KMS-11 (cell line): ENCODE measurements around the gene RSBN1.

Experiments
- H2AFZ ChIP-seq: fragments of 200-600 bp; sonication (generic); 2 replicates; pipeline ENCODE4 v1.6.1; 2016; ENCODE audit warnings: antibody characterized with exemption, mixed run types, low read depth
- H3K27ac ChIP-seq: fragments of 200-600 bp; sonication (generic); 2 replicates; pipeline ENCODE4 v1.6.1; 2016; ENCODE audit warnings: mild to moderate bottlenecking, mixed run types
- H3K27me3 ChIP-seq: fragments of 200-600 bp; sonication (generic); 2 replicates; pipeline ENCODE4 v1.6.1; 2017; ENCODE audit warnings: mild to moderate bottlenecking, low read depth, mixed run types, moderate library complexity; ENCODE audit not compliant: insufficient read depth
- H3K36me3 ChIP-seq: fragments of 200-600 bp; sonication (generic); 2 replicates; pipeline ENCODE4 v1.6.1; 2017; ENCODE audit warnings: mild to moderate bottlenecking, mixed run types; ENCODE audit not compliant: insufficient read depth
- H3K4me1 ChIP-seq: fragments of 200-600 bp; sonication (generic); 2 replicates; pipeline ENCODE4 v1.6.1; 2016; ENCODE audit warnings: mild to moderate bottlenecking, low read depth, mixed run types; ENCODE audit not compliant: poor library complexity, severe bottlenecking
- H3K4me2 ChIP-seq: fragments of 200-600 bp; sonication (generic); 2 replicates; pipeline ENCODE4 v1.7.0; 2016; ENCODE audit warnings: mild to moderate bottlenecking, mixed run types
- H3K4me3 ChIP-seq: fragments of 200-600 bp; sonication (generic); IDR thresholded peaks from 2 replicates; pipeline ENCODE4 v1.6.1; 2017; ENCODE audit warnings: low read depth, low read length, mixed read lengths; ENCODE audit not compliant: insufficient read depth
- H3K79me2 ChIP-seq: fragments of 200-600 bp; sonication (generic); 2 replicates; pipeline ENCODE4 v1.6.1; 2016; ENCODE audit warnings: low read depth, mixed run types; ENCODE audit not compliant: insufficient read depth
- H3K9ac ChIP-seq: fragments of 200-600 bp; sonication (generic); 2 replicates; pipeline ENCODE4 v1.6.1; 2016; ENCODE audit warnings: mild to moderate bottlenecking, mixed run types
- H4K20me1 ChIP-seq: fragments of 200-600 bp; sonication (generic); 2 replicates; pipeline ENCODE4 v1.6.1; 2016; ENCODE audit warnings: mild to moderate bottlenecking, mixed run types; ENCODE audit not compliant: insufficient read depth
- CTCF ChIP-seq: fragments of 200-600 bp; sonication (generic); conservative IDR thresholded peaks from 2 replicates; pipeline ENCODE4 v1.6.1; 2017; ENCODE audit warnings: low read depth, mild to moderate bottlenecking, antibody characterized with exemption, low read length, moderate library complexity, mixed read lengths

The RSBN1 gene

GRCh38 chr1:113779542-113779941 is 32.7 kb downstream of the RSBN1 start:
- H3K27me3 ChIP-seq: no peaks in the 10 kb centered on the region
- no peak overlapping the region for H2AFZ ChIP-seq
- H3K4me1 ChIP-seq: peaks cover 61% of the 10 kb centered on the region
- H3K36me3 ChIP-seq: no peaks in the 10 kb centered on the region
- no peak overlapping the region for H3K4me3 ChIP-seq
- peak overlapping the region; percentile 76; the same call in 1 of the 2 replicates for H3K4me2 ChIP-seq
- no peaks in the 10 kb centered on the region; the same call in 1 of the 2 replicates for H3K79me2 ChIP-seq
- TF ChIP-seq CTCF: no peak
- no peak overlapping the region for H3K9ac ChIP-seq
- 0 out of 2 replicates have a peak, but pooled peaks cover 5% of the 10 kb centered on the region for H4K20me1 ChIP-seq
- no peak overlapping the region for H3K27ac ChIP-seq

GRCh38 chr1:113777561-113777960 is 34.7 kb downstream of the RSBN1 start:
- peaks cover 41% of the 10 kb centered on the region for H3K4me1 ChIP-seq
- no peak for TF ChIP-seq CTCF
- no peaks in the 10 kb centered on the region for H3K27me3 ChIP-seq
- no peaks in the 10 kb centered on the region for H3K36me3 ChIP-seq
- no peak overlapping the region for H3K27ac ChIP-seq
- no peaks in the 10 kb centered on the region; the same call in 1 of the 2 replicates for H3K79me2 ChIP-seq
- H4K20me1 ChIP-seq: 0 out of 2 replicates have a peak, but pooled peaks cover 5% of the 10 kb centered on the region
- H2AFZ ChIP-seq: no peak overlapping the region
- no peak overlapping the region for H3K4me3 ChIP-seq
- H3K4me2 ChIP-seq: no peak overlapping the region
- no peak overlapping the region for H3K9ac ChIP-seq

- Histone ChIP-seq H3K4me2 (no peak overlapping the region), H3K27me3 (no peaks in the 10 kb centered on the region), H3K9ac (no peak overlapping the region), H3K4me3 (no peak overlapping the region), H2AFZ (no peak overlapping the region), H3K27ac (no peak overlapping the region), H3K79me2 (no peaks in the 10 kb centered on the region; the same call in 1 of the 2 replicates), H3K36me3 (no peaks in the 10 kb centered on the region), H4K20me1 (no peaks in the 10 kb centered on the region), H3K4me1 (peaks cover 54% of the 10 kb centered on the region)
- TF ChIP-seq CTCF: no peak
Observed at GRCh38 chr1:113770031-113770430, 42.2 kb downstream of the RSBN1 start.

GRCh38 chr1:113769601-113769970 is 42.7 kb downstream of the RSBN1 start:
- H2AFZ ChIP-seq: no peak overlapping the region
- TF ChIP-seq CTCF: no peak
- no peak overlapping the region for H3K4me3 ChIP-seq
- H3K27me3 ChIP-seq: no peaks in the 10 kb centered on the region
- no peak overlapping the region for H3K9ac ChIP-seq
- H3K27ac ChIP-seq: no peak overlapping the region
- H4K20me1 ChIP-seq: no peaks in the 10 kb centered on the region
- H3K4me1 ChIP-seq: peaks cover 59% of the 10 kb centered on the region
- H3K36me3 ChIP-seq: no peaks in the 10 kb centered on the region
- peak overlapping the region; percentile 29; the same call in 1 of the 2 replicates for H3K4me2 ChIP-seq
- no peaks in the 10 kb centered on the region; the same call in 1 of the 2 replicates for H3K79me2 ChIP-seq
